OCI-LY1 (cell line): ENCODE measurements around the gene XPNPEP2.

Experiments used
- H2AFZ ChIP-seq: fragments of 200-600 bp; sonication (generic), shearing (Covaris generic); 2 replicates; pipeline ENCODE4 v1.6.0; 2014; ENCODE audit warnings: antibody characterized with exemption, mild to moderate bottlenecking, low read length
- H3F3A ChIP-seq: fragments of 200-600 bp; sonication (generic), shearing (Covaris generic); 2 replicates; pipeline ENCODE4 v1.6.0; 2014; ENCODE audit warnings: mild to moderate bottlenecking, antibody characterized with exemption, low read length, moderate library complexity; ENCODE audit not compliant: insufficient read depth
- H3K27ac ChIP-seq: fragments of 200-600 bp; sonication (generic); 2 replicates; pipeline ENCODE4 v1.5.1; 2014; ENCODE audit warnings: low read length, mixed run types, mild to moderate bottlenecking, low read depth; ENCODE audit not compliant: poor library complexity, severe bottlenecking
- H3K27me3 ChIP-seq: fragments of 200-600 bp; sonication (generic); 2 replicates; pipeline ENCODE4 v1.6.0; 2014; ENCODE audit warnings: antibody characterized with exemption, mild to moderate bottlenecking, low read length, moderate library complexity; ENCODE audit not compliant: insufficient read depth
- H3K36me3 ChIP-seq: fragments of 200-600 bp; sonication (generic); 2 replicates; pipeline ENCODE4 v1.6.1; 2014; ENCODE audit warnings: mild to moderate bottlenecking, antibody characterized with exemption, low read length, moderate library complexity, mixed read lengths; ENCODE audit not compliant: insufficient read depth
- H3K4me1 ChIP-seq: fragments of 200-600 bp; sonication (generic); 2 replicates; pipeline ENCODE4 v1.5.1; 2014; ENCODE audit warnings: mild to moderate bottlenecking, low read length, moderate library complexity; ENCODE audit not compliant: insufficient read depth, severe bottlenecking
- H3K4me2 ChIP-seq: fragments of 200-600 bp; sonication (generic), shearing (Covaris generic); 2 replicates; pipeline ENCODE4 v1.6.1; 2014; ENCODE audit warnings: low read length
- H3K4me3 ChIP-seq: fragments of 200-600 bp; sonication (generic); 2 replicates; pipeline ENCODE4 v1.5.1; 2014; ENCODE audit warnings: low read length, low read depth, mild to moderate bottlenecking, mixed read lengths; ENCODE audit not compliant: poor library complexity, severe bottlenecking
- H3K79me2 ChIP-seq: fragments of 200-600 bp; shearing (Covaris generic); 2 replicates; pipeline ENCODE4 v1.6.1; 2016; ENCODE audit warnings: mixed run types, low read length, mixed read lengths; ENCODE audit not compliant: insufficient read depth
- H3K9ac ChIP-seq: fragments of 200-600 bp; sonication (generic), shearing (Covaris generic); 2 replicates; pipeline ENCODE4 v1.6.1; 2014; ENCODE audit warnings: mild to moderate bottlenecking, low read length, mixed read lengths
- H3K9me2 ChIP-seq: fragments of 200-600 bp; sonication (generic), shearing (Covaris generic); 2 replicates; pipeline ENCODE4 v1.6.1; 2014; ENCODE audit warnings: low read depth, mild to moderate bottlenecking, low read length, mixed read lengths
- H3K9me3 ChIP-seq: fragments of 200-600 bp; shearing (Covaris generic); 2 replicates; pipeline ENCODE4 v1.6.1; 2014; ENCODE audit warnings: low read length, mixed read lengths
- H4K20me1 ChIP-seq: fragments of 200-600 bp; sonication (generic), shearing (Covaris generic); 2 replicates; pipeline ENCODE4 v1.6.0; 2016; ENCODE audit warnings: mild to moderate bottlenecking, low read length; ENCODE audit not compliant: insufficient read depth
- CTCF ChIP-seq: fragments of 200-600 bp; sonication (generic), shearing (Covaris generic); IDR thresholded peaks from 2 replicates; pipeline ENCODE4 v1.5.1; 2017; ENCODE audit warnings: mild to moderate bottlenecking, antibody characterized with exemption, low read length, moderate library complexity, mixed read lengths
- EZH2 ChIP-seq: fragments of 200-600 bp; sonication (generic), shearing (Covaris generic); IDR thresholded peaks from 2 replicates; pipeline ENCODE4 v1.8.0; 2017; ENCODE audit warnings: borderline replicate concordance, mixed run types, mild to moderate bottlenecking, antibody characterized with exemption, low read length, moderate library complexity, mixed read lengths

Gene XPNPEP2

DNA sequence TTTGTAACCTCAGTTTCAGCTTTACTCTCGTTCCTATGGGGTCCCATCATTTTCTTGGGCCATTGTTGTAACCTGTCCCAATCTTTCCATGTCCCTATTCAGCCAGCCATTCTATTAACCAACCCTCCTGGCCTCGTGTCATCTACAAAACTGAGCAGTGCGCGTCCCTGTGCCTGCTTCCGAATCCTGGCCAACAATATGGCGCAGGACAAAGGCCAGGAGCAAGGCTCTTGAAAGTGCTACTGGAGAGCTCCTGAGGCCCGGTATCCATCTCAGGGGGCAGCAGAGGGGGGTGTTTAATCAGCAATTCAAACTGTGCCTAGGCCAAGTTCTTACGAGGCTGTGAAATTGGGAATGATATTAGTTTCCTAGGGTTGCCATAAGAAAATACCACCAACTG lies 42.8 kb upstream of the XPNPEP2 start:
- Histone ChIP-seq H3K36me3 (no peaks in the 10 kb centered on the region), H3K79me2 (no peaks in the 10 kb centered on the region), H3K27ac (no peak overlapping the region), H3K4me3 (no peak overlapping the region), H3F3A (no peaks in the 10 kb centered on the region), H3K9ac (no peak overlapping the region), H3K4me1 (no peaks in the 10 kb centered on the region), H4K20me1 (no peaks in the 10 kb centered on the region), H3K27me3 (no peaks in the 10 kb centered on the region), H3K9me3 (no peaks in the 10 kb centered on the region), H2AFZ (no peak overlapping the region), H3K4me2 (no peak overlapping the region), H3K9me2 (no peaks in the 10 kb centered on the region)
- no peak for TF ChIP-seq CTCF
- TF ChIP-seq EZH2, result no peak

- no peaks in the 10 kb centered on the region for H3K9me3 ChIP-seq
- no peaks in the 10 kb centered on the region for H4K20me1 ChIP-seq
- no peaks in the 10 kb centered on the region for H3K79me2 ChIP-seq
- no peak overlapping the region for H3K4me3 ChIP-seq
- H3K4me1 ChIP-seq, result no peaks in the 10 kb centered on the region
- no peaks in the 10 kb centered on the region for H3K9me2 ChIP-seq
- H3K9ac ChIP-seq, result no peak overlapping the region
- TF ChIP-seq CTCF (no peak), EZH2 (no peak)
- no peak overlapping the region for H2AFZ ChIP-seq
- no peaks in the 10 kb centered on the region for H3K36me3 ChIP-seq
- no peaks in the 10 kb centered on the region for H3F3A ChIP-seq
- H3K27me3 ChIP-seq, result no peaks in the 10 kb centered on the region
- H3K27ac ChIP-seq, result no peak overlapping the region
- H3K4me2 ChIP-seq, result no peak overlapping the region
Observed at GRCh38 chrX:129696463-129697155, 42.2 kb upstream of the XPNPEP2 start.

GRCh38 chrX:129697204-129697829 lies 41.5 kb upstream of the XPNPEP2 start:
- H3K4me3 ChIP-seq, result no peak overlapping the region
- H3K9me2 ChIP-seq, result no peaks in the 10 kb centered on the region
- no peaks in the 10 kb centered on the region for H3F3A ChIP-seq
- no peaks in the 10 kb centered on the region for H3K27me3 ChIP-seq
- H3K4me1 ChIP-seq, result no peaks in the 10 kb centered on the region
- H4K20me1 ChIP-seq, result no peaks in the 10 kb centered on the region
- H3K27ac ChIP-seq, result no peak overlapping the region
- TF ChIP-seq CTCF (no peak), EZH2 (no peak)
- no peak overlapping the region for H3K4me2 ChIP-seq
- no peak overlapping the region for H2AFZ ChIP-seq
- no peak overlapping the region for H3K9ac ChIP-seq
- H3K36me3 ChIP-seq, result no peaks in the 10 kb centered on the region
- H3K9me3 ChIP-seq, result no peaks in the 10 kb centered on the region
- no peaks in the 10 kb centered on the region for H3K79me2 ChIP-seq
